OCI-LY7 (cell line): ENCODE data around the gene COL25A1. TPM values are rescaled to one million over a fixed set of nuclear protein-coding genes. Genes with fewer than 3 reads are reported as not detected.

Experiments used
- BruUV-seq: library from RNA; stranded (reverse); fragments of 400-500 nt; replicated peaks from 2 replicates; lab custom pipeline; 2021; lab: Mats Ljungman, UMichigan
- CTCF ChIA-PET: fragments of 300-600 bp; sonication (Branson Sonifier 250); formaldehyde crosslinking; loops from one replicate; lab custom pipeline; 2022; ENCODE audit warnings: antibody characterized with exemption; ENCODE audit not compliant: unreplicated experiment; lab: Charles Lee
- POLR2A ChIA-PET: fragments of 300-600 bp; sonication (Branson Sonifier 250); formaldehyde crosslinking; loops from one replicate; lab custom pipeline; 2022; ENCODE audit warnings: antibody characterized with exemption; lab: Charles Lee
- DNase-seq: peaks from one replicate; pipeline ENCODE4 v3.0.0-alpha.2; 2015; ENCODE audit warnings: low spot score
- H2AFZ ChIP-seq: fragments of 200-600 bp; sonication (generic), shearing (Covaris generic); 2 replicates; pipeline ENCODE4 v1.6.1; 2014; ENCODE audit warnings: mild to moderate bottlenecking, antibody characterized with exemption, low read length, moderate library complexity
- H3K27ac ChIP-seq: fragments of 200-600 bp; sonication (generic); 2 replicates; pipeline ENCODE4 v1.5.1; 2014; ENCODE audit warnings: mixed run types, low read depth, mild to moderate bottlenecking, moderate library complexity, low read length, inconsistent platforms; ENCODE audit not compliant: poor library complexity, severe bottlenecking
- H3K36me3 ChIP-seq: fragments of 200-600 bp; sonication (generic); 2 replicates; pipeline ENCODE4 v1.6.1; 2014; ENCODE audit warnings: mild to moderate bottlenecking, antibody characterized with exemption, low read length, moderate library complexity, mixed read lengths; ENCODE audit not compliant: insufficient read depth
- H3K4me1 ChIP-seq: fragments of 200-600 bp; sonication (generic); 2 replicates; pipeline ENCODE4 v1.5.1; 2014; ENCODE audit warnings: mild to moderate bottlenecking, low read length; ENCODE audit not compliant: insufficient read depth, poor library complexity, severe bottlenecking
- H3K4me2 ChIP-seq: fragments of 200-600 bp; sonication (generic); 2 replicates; pipeline ENCODE4 v1.6.1; 2014; ENCODE audit warnings: mild to moderate bottlenecking, low read length
- H3K4me3 ChIP-seq: fragments of 200-600 bp; sonication (generic); 2 replicates; pipeline ENCODE4 v1.5.1; 2014; ENCODE audit warnings: mild to moderate bottlenecking, low read depth, low read length; ENCODE audit not compliant: poor library complexity, severe bottlenecking
- H3K79me2 ChIP-seq: fragments of 200-600 bp; sonication (generic); 2 replicates; pipeline ENCODE4 v1.6.1; 2016; ENCODE audit warnings: low read depth, mild to moderate bottlenecking, low read length, moderate library complexity, mixed read lengths; ENCODE audit not compliant: insufficient read depth
- H3K9me2 ChIP-seq: fragments of 200-600 bp; sonication (generic); 2 replicates; pipeline ENCODE4 v1.6.1; 2016; ENCODE audit warnings: mild to moderate bottlenecking, low read length, mixed read lengths; ENCODE audit not compliant: insufficient read depth
- H3K9me3 ChIP-seq: fragments of 200-600 bp; sonication (generic); 2 replicates; pipeline ENCODE4 v1.6.1; 2014; ENCODE audit warnings: mild to moderate bottlenecking, mixed run types, low read length, mixed read lengths
- H4K20me1 ChIP-seq: fragments of 200-600 bp; sonication (generic); 2 replicates; pipeline ENCODE4 v1.6.1; 2014; ENCODE audit warnings: mild to moderate bottlenecking, antibody characterized with exemption, low read length, moderate library complexity, mixed read lengths; ENCODE audit not compliant: insufficient read depth
- EZH2phosphoT487 ChIP-seq: fragments of 200-600 bp; sonication (generic); IDR thresholded peaks from 2 replicates; pipeline ENCODE4 v1.6.1; 2018; ENCODE audit warnings: low read depth, borderline replicate concordance, mild to moderate bottlenecking, mixed run types, antibody characterized with exemption, low read length, moderate library complexity, mixed read lengths
- intact Hi-C: fragments of 100-400 bp; cut with micrococcal nuclease; formaldehyde crosslinking; loops from one replicate; pipeline ENCODE4 v1.10.0; 2022; ENCODE audit not compliant: unreplicated experiment
- total RNA-seq, 2 experiments: library from RNA; depleted of rRNA in 1 of 2; stranded (reverse); fragments of >200 nt in 1 of 2; shearing (Covaris generic) in 1 of 2; gene quantifications; 2 replicates each; pipeline ENCODE4 v1.2.3, GENCODE V29; 2014 to 2022
- TF ChIP-seq, protein P1 (sequence below): fragments of 200-600 bp; sonication (generic); conservative IDR thresholded peaks from 2 replicates; pipeline ENCODE4 v1.5.1; 2014; ENCODE audit warnings: mild to moderate bottlenecking, antibody characterized with exemption, low read length, moderate library complexity, mixed read lengths

COL25A1 gene
- total RNA-seq, 2 experiments from 2014 or later, result not detected

DNA sequence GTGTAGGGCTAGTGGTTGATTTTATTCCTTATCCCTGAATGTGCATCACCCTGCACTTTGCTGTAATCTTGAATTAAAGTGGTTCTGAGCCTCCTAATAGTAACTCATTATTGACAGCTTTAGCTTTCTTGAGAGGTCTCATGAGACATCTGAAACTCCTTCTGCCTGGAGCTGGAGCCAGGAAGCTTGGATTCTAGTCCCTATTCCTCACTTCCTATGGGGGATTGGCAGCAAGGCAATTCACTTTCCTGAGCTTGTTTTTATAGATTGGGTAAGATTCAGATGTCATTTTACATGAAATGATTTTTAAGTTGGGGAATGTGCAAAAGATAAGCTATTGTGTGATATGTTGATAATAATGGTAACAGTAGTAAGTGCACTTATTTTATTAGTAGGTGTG, 522.5 kb downstream of the COL25A1 start:
- ChIA-PET POLR2A (interaction anchor here (0.7 kb wide), 1 partner anchor 91 kb away, joined by 3 read pairs; no protein-coding TSS in a partner anchor), CTCF (no interaction called here)
- no peak for DNase-seq
- Histone ChIP-seq H3K79me2 (no peaks in the 10 kb centered on the region), H4K20me1 (no peaks in the 10 kb centered on the region), H3K27ac (no peak overlapping the region), H3K4me1 (no peaks in the 10 kb centered on the region), H3K4me2 (no peak overlapping the region), H3K9me2 (no peaks in the 10 kb centered on the region), H3K4me3 (no peak overlapping the region), H3K36me3 (no peaks in the 10 kb centered on the region), H2AFZ (no peak overlapping the region), H3K9me3 (no peaks in the 10 kb centered on the region)
- no peak for TF ChIP-seq EZH2phosphoT487
- TF ChIP-seq, protein P1, sequence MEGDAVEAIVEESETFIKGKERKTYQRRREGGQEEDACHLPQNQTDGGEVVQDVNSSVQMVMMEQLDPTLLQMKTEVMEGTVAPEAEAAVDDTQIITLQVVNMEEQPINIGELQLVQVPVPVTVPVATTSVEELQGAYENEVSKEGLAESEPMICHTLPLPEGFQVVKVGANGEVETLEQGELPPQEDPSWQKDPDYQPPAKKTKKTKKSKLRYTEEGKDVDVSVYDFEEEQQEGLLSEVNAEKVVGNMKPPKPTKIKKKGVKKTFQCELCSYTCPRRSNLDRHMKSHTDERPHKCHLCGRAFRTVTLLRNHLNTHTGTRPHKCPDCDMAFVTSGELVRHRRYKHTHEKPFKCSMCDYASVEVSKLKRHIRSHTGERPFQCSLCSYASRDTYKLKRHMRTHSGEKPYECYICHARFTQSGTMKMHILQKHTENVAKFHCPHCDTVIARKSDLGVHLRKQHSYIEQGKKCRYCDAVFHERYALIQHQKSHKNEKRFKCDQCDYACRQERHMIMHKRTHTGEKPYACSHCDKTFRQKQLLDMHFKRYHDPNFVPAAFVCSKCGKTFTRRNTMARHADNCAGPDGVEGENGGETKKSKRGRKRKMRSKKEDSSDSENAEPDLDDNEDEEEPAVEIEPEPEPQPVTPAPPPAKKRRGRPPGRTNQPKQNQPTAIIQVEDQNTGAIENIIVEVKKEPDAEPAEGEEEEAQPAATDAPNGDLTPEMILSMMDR, result no peak
- intact Hi-C loops, result no loop called here
- no TSS peak for BruUV-seq

DNA sequence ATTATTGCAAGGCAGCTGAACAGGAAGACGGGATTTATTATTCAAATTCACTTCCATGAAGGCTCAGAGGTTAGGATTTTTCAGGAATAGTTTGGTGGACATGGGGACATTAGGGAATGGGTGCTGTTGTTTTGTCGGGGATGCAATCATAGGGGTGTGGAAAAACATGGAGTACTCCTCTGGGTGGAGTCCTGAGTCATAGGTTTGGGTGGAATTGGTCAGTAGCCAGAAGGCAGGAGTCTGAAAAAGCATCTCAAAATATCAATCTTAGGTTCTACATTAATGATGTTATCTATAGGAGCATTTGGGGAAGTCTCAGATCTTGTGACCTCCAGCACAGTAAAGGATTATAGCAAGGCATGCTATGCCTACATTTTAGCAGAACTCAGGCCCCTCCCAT, 525.1 kb downstream of the COL25A1 start:
- H3K4me1 ChIP-seq, result no peaks in the 10 kb centered on the region

DNA sequence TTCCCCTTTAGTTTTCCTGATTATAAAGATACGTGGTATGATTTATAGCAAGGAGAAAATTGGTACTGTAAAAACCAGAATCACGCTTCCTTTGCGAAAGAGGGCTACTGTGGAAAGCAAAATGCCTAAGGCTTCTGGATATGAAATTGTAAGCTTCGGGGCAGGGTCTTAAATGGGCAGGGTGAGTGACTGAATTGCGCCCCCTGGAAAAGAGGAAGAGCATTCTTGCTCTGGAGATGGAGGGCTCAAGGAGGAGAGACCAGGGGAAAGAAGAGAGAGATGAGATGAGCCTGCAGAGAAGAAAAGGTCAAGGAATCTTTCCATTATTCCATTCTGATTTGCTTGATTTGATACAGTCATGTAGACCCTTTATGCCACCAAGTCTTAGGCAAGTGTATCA, 526.5 kb downstream of the COL25A1 start:
- Histone ChIP-seq H2AFZ (no peak overlapping the region), H3K4me3 (no peak overlapping the region), H3K9me3 (no peaks in the 10 kb centered on the region), H3K79me2 (no peaks in the 10 kb centered on the region), H3K9me2 (no peaks in the 10 kb centered on the region), H4K20me1 (no peaks in the 10 kb centered on the region), H3K4me2 (no peak overlapping the region), H3K36me3 (no peaks in the 10 kb centered on the region), H3K4me1 (no peaks in the 10 kb centered on the region), H3K27ac (no peak overlapping the region)
- no peak for TF ChIP-seq EZH2phosphoT487
- TF ChIP-seq, protein P1, result no peak
- ChIA-PET CTCF (no interaction called here), POLR2A (no interaction called here)
- no TSS peak for BruUV-seq
- intact Hi-C loops, result no loop called here
- no peak for DNase-seq

More for the DNA sequence above, 525.1 kb downstream of the COL25A1 start:
- Histone ChIP-seq H3K4me2 (no peak overlapping the region), H3K9me2 (no peaks in the 10 kb centered on the region), H4K20me1 (no peaks in the 10 kb centered on the region), H2AFZ (no peak overlapping the region), H3K36me3 (no peaks in the 10 kb centered on the region), H3K4me3 (no peak overlapping the region), H3K79me2 (no peaks in the 10 kb centered on the region), H3K27ac (no peak overlapping the region), H3K9me3 (no peaks in the 10 kb centered on the region)
- no TSS peak for BruUV-seq
- intact Hi-C loops, result no loop called here
- TF ChIP-seq, protein P1, result no peak
- TF ChIP-seq EZH2phosphoT487, result no peak
- DNase-seq, result no peak
- ChIA-PET CTCF (no interaction called here), POLR2A (interaction anchor here (0.7 kb wide), 1 partner anchor 152 kb away, joined by 4 read pairs; no protein-coding TSS in a partner anchor)
